HepG2 (cell line): ENCODE data around the gene NDOR1. TPM values are rescaled to one million over a fixed set of nuclear protein-coding genes. Genes with fewer than 3 reads are reported as not detected.

Experiments
- ATAC-seq: fragments of 200-7000 bp; cut with Tn5 transposase; 3 replicates; pipeline ENCODE4 v1.9.1; 2020; ENCODE audit warnings: mild to moderate bottlenecking, moderate library complexity
- BruUV-seq: library from RNA; stranded (reverse); fragments of 400-500 nt; replicated peaks from 2 replicates; lab custom pipeline; 2021; lab: Mats Ljungman, UMichigan
- CTCF ChIA-PET: fragments of 300-600 bp; formaldehyde crosslinking; extraction: SDS; loops from one replicate; lab custom pipeline; 2021; ENCODE audit warnings: low total read pairs, inconsistent platforms, low intra/inter-chr PET ratio; lab: Yijun Ruan, JAX
- POLR2A ChIA-PET: fragments of 350-600 bp; sonication (Branson Sonifier 250); formaldehyde crosslinking; loops from one replicate; lab custom pipeline; 2020; ENCODE audit warnings: antibody characterized with exemption, inconsistent platforms; lab: Yijun Ruan, JAX
- DNase-seq: peaks from one replicate; pipeline ENCODE4 v3.0.0-alpha.2; 2015; ENCODE audit warnings: low spot score
- FAIRE-seq: peaks from 3 replicates; lab custom pipeline; 2011; peaks lifted over from hg19 to GRCh38; lab: Jason Lieb, UNC
- H2AFZ ChIP-seq: one replicate; pipeline ENCODE4 v1.6.1; 2011; ENCODE audit warnings: low read length, inconsistent platforms
- H3K27ac ChIP-seq: fragments of 300-600 bp; 3 replicates; pipeline ENCODE4 v1.8.0; 2011; ENCODE audit warnings: mixed run types, mild to moderate bottlenecking, mixed read lengths, low read length, inconsistent platforms; ENCODE audit not compliant: insufficient read depth; ENCODE audit errors: extremely low read length
- H3K27me3 ChIP-seq, 2 experiments: fragments of 200-600 bp in 1 of 2; 2 replicates in 1 of 2; 3 replicates in 1 of 2; pipeline versions ENCODE4 v1.6.0 to v1.8.0; 2011; ENCODE audit warnings: low read length in 2 of 2, mild to moderate bottlenecking in 2 of 2, moderate library complexity in 2 of 2, inconsistent platforms in 1 of 2; ENCODE audit not compliant: insufficient read depth in 2 of 2, control insufficient read depth in 1 of 2
- H3K36me3 ChIP-seq, 2 experiments: fragments of 200-600 bp in 1 of 2; replicated peaks in 1 of 2; 2 replicates in 1 of 2; 3 replicates in 1 of 2; pipeline versions ENCODE4 v1.5.1 to v1.8.0; 2011; ENCODE audit warnings: low read length in 2 of 2, inconsistent platforms in 1 of 2; ENCODE audit not compliant: insufficient read depth in 2 of 2, control insufficient read depth in 1 of 2
- H3K4me1 ChIP-seq: 2 replicates; pipeline ENCODE4 v1.5.1; 2012; ENCODE audit warnings: low read length, inconsistent platforms; ENCODE audit not compliant: insufficient read depth
- H3K4me2 ChIP-seq: 2 replicates; pipeline ENCODE4 v1.6.0; 2011; ENCODE audit warnings: low read depth, low read length, inconsistent platforms
- H3K4me3 ChIP-seq, 3 experiments: fragments of 200-600 bp in 1 of 3; sonication (generic), shearing (Covaris generic) in 1 of 3; replicated peaks in 1 of 3; 2 replicates each; pipeline ENCODE4 v1.5.1; 2011 to 2016; ENCODE audit warnings: low read length in 3 of 3, inconsistent platforms in 2 of 3, low read depth in 2 of 3, mild to moderate bottlenecking in 2 of 3, control low read depth in 1 of 3, mixed read lengths in 1 of 3; ENCODE audit not compliant: insufficient read depth in 1 of 3
- H3K79me2 ChIP-seq: one replicate; pipeline ENCODE4 v1.6.1; 2011; ENCODE audit warnings: low read length, inconsistent platforms; ENCODE audit not compliant: insufficient read depth
- H3K9ac ChIP-seq: 2 replicates; pipeline ENCODE4 v1.6.0; 2011; ENCODE audit warnings: mild to moderate bottlenecking, low read depth, low read length, inconsistent platforms; ENCODE audit not compliant: insufficient read depth
- H3K9me3 ChIP-seq: 2 replicates; pipeline ENCODE4 v1.5.1; 2012; ENCODE audit warnings: mild to moderate bottlenecking, low read length
- H4K20me1 ChIP-seq: 2 replicates; pipeline ENCODE4 v1.6.0; 2011; ENCODE audit warnings: inconsistent platforms, mild to moderate bottlenecking, low read length, moderate library complexity; ENCODE audit not compliant: insufficient read depth
- AKAP8 ChIP-seq: sonication (generic); formaldehyde crosslinking; IDR thresholded peaks from 2 replicates; pipeline ENCODE4 v1.5.1; 2020; ENCODE audit warnings: mild to moderate bottlenecking, missing genetic modification reagents
- HNRNPK ChIP-seq: fragments of 200-400 bp; formaldehyde crosslinking; IDR thresholded peaks from 2 replicates; pipeline ENCODE4 v1.6.1; 2018; ENCODE audit warnings: low read length, low read depth, moderate library complexity, mild to moderate bottlenecking; ENCODE audit not compliant: poor library complexity, severe bottlenecking
- IKZF1 ChIP-seq: fragments of 450-650 bp; IDR thresholded peaks from 2 replicates; pipeline ENCODE4 v1.7.1; 2016
- KLF9 ChIP-seq: IDR thresholded peaks from 2 replicates; pipeline ENCODE4 v1.6.1; 2016; ENCODE audit warnings: low read depth
- STAG1 ChIP-seq: sonication (generic); formaldehyde crosslinking; IDR thresholded peaks from 2 replicates; pipeline ENCODE4 v1.4.0; 2020; ENCODE audit warnings: missing genetic modification reagents
- ZNF326 ChIP-seq: sonication (generic); formaldehyde crosslinking; IDR thresholded peaks from 2 replicates; pipeline ENCODE4 v1.4.0; 2020; ENCODE audit warnings: missing genetic modification reagents, borderline replicate concordance
- WGBS: methylation state at CpG from one replicate; pipeline ENCODE4 v1.1.6; 2017; ENCODE audit warnings: low lambda C conversion rate; 5-methylcytosine and 5-hydroxymethylcytosine counted together
- in situ Hi-C: cut with HindIII; loops from 2 replicates; pipeline ENCODE4 v1.10.0; 2017; ENCODE audit warnings: low pct_unique_long_range_greater_than_20kb; ENCODE audit not compliant: extremely low pct_ligation_motif_present
- intact Hi-C: fragments of 100-400 bp; cut with micrococcal nuclease; formaldehyde crosslinking; loops from one replicate; pipeline ENCODE4 v1.10.0; 2022; ENCODE audit not compliant: unreplicated experiment
- polyA plus RNA-seq, 8 experiments: library from polyadenylated mRNA; depleted of rRNA in 3 of 8; stranded (reverse) in 7 of 8; unstranded in 1 of 8; fragments of >200 nt; fragmentation: Illumina TruSeq in 4 of 8; extraction: Trizol in 4 of 8; gene quantifications; 2 replicates each; pipeline versions ENCODE4 v1.2.1 to v1.2.3, GENCODE V29; 2011 to 2016; ENCODE audit warnings: low read depth in 4 of 8, missing spikeins in 1 of 8, mixed read lengths in 1 of 8; ENCODE audit not compliant: insufficient read depth in 1 of 8
- total RNA-seq, 5 experiments: library from RNA; depleted of rRNA; stranded (reverse); fragments of >200 nt; fragmentation: Illumina TruSeq; extraction: Trizol; gene quantifications; 2 replicates each; pipeline ENCODE4 v1.2.3, GENCODE V29; 2016; ENCODE audit warnings: low read depth in 1 of 5
- TF ChIP-seq, protein P1 (sequence below), 2 experiments: fragments of 450-650 bp in 1 of 2; sonication (generic) in 1 of 2; formaldehyde crosslinking in 1 of 2; IDR thresholded peaks; 2 replicates each; pipeline versions ENCODE4 v1.6.1 to v1.8.0; 2016 to 2022; ENCODE audit warnings: antibody characterized with exemption in 1 of 2, mild to moderate bottlenecking in 1 of 2, missing genetic modification reagents in 1 of 2
- TF ChIP-seq, protein P2 (sequence below): sonication (generic); formaldehyde crosslinking; IDR thresholded peaks from 2 replicates; pipeline ENCODE4 v1.5.0; 2020; ENCODE audit warnings: mild to moderate bottlenecking, missing genetic modification reagents, moderate library complexity

The NDOR1 gene
- total and polyA plus RNA-seq, 2 of the 13 experiments (the other 11 are each of a cell fraction or from before 2014, with no cell fraction given): 3.6 to 8.7 TPM

DNA sequence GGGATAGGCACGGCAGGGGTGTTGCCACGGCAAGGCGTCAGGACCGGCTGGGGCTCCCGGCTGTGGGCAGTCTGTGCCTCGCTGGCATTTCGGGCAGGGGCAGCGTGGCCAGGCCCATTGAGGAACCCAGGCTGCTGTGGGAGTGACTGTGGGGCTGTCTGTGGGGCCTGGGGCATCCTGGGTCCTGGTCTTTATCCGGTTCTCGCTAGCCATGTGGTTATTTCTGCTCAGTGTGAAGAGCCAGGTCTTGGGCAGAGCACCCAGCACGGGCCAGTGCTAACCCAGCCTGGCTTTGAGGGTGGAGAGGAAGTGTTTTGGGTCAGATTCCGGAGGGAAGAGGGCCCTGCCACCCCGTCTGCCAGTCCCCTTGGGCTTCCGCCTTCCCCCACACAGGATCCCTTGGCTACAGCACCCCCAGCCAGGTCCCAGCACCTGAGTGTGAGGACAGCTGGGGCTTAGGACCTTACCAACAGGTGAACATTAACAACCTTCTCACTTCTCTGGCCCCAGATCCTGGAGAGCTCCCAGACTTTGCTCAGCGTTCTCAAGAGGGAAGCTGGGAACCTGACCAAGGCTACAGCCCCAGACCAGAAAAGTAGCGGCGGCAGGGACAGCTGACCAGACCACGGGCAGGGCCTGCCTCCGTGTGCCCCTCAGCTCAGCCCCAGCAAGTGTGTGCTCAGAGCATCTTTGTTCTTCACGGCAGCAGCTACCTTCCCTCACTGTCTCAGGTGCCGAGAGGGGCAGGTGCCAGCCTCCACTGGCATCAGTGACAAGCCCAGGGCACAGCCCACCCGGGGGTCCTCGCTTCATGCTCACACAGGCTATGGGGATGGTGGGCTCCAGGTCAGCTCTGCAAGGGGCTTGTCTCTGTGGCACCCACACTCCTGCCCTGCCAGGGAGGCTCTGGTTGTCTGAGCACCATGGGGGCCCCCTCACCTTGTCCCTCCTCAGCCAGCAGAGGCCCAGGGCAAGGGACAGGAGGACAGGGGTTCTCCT, 15.9 kb upstream of the NDOR1 start (continued):
- no peak for TF ChIP-seq ZNF326 (CRISPR knock-in tag)

DNA sequence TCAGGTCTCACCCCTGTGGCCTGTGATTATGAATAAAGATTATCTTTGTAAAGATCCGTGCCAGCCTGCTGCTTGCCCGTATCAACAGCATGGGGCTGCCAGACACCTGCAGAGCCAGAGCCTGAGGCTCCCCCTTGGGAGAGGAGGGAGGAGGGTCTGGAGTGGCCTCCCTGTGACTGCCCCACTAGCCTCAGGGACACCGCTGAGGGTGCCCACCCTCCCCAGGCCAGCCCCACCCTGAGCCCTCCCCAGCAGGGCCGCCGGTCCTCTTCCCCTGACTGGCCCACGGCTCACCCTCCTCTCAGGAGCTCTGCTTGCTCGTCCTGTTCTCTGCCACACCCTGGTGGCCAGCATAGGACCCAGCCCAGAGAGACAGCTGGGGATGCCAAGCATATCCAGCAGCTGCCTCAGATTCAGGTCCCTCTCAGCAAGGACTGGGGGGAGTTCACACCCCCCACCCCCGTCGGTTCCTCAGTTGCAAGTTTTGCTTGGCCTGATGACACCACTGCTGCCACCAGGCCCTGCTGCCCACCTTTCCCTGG, 15.1 kb upstream of the NDOR1 start:
- H3K9ac ChIP-seq: no peak overlapping the region
- FAIRE-seq (no peak), DNase-seq (no peak), ATAC-seq (peak; percentile 33)
- peaks cover 37% of the 10 kb centered on the region for H3K79me2 ChIP-seq
- no TSS peak for BruUV-seq
- intact Hi-C loops: no loop called here
- peaks cover 38% of the 10 kb centered on the region for H3K4me1 ChIP-seq
- H3K36me3 ChIP-seq: peaks cover 13 to 20% of the 10 kb centered on the region in 2 experiments; a peak in 3 of 5 replicates
- ChIA-PET POLR2A (interaction anchor here (0.6 to 3.8 kb wide), 9 partner anchors 8 to 50 kb away, joined by 3 to 52 read pairs (median 11); partner anchors contain the start of genes RNF208, TPRN and TUBB4B), CTCF (interaction anchor here (0.9 to 2.6 kb wide), 3 partner anchors 37 to 45 kb away, joined by 3 to 19 read pairs (median 16); partner anchors contain the start of gene RNF224)
- in situ Hi-C loops: no loop called here
- H3K27ac ChIP-seq: no peak overlapping the region
- TF ChIP-seq, protein P1, sequence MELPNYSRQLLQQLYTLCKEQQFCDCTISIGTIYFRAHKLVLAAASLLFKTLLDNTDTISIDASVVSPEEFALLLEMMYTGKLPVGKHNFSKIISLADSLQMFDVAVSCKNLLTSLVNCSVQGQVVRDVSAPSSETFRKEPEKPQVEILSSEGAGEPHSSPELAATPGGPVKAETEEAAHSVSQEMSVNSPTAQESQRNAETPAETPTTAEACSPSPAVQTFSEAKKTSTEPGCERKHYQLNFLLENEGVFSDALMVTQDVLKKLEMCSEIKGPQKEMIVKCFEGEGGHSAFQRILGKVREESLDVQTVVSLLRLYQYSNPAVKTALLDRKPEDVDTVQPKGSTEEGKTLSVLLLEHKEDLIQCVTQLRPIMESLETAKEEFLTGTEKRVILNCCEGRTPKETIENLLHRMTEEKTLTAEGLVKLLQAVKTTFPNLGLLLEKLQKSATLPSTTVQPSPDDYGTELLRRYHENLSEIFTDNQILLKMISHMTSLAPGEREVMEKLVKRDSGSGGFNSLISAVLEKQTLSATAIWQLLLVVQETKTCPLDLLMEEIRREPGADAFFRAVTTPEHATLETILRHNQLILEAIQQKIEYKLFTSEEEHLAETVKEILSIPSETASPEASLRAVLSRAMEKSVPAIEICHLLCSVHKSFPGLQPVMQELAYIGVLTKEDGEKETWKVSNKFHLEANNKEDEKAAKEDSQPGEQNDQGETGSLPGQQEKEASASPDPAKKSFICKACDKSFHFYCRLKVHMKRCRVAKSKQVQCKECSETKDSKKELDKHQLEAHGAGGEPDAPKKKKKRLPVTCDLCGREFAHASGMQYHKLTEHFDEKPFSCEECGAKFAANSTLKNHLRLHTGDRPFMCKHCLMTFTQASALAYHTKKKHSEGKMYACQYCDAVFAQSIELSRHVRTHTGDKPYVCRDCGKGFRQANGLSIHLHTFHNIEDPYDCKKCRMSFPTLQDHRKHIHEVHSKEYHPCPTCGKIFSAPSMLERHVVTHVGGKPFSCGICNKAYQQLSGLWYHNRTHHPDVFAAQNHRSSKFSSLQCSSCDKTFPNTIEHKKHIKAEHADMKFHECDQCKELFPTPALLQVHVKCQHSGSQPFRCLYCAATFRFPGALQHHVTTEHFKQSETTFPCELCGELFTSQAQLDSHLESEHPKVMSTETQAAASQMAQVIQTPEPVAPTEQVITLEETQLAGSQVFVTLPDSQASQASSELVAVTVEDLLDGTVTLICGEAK (IDR thresholded peaks at IDR 0.05): no peak
- TF ChIP-seq, protein P1 (CRISPR knock-in tag; IDR thresholded peaks at IDR 0.05): no peak
- TF ChIP-seq AKAP8 (0 out of 2 replicates have a peak, but pooled peaks have one; percentile 69), IKZF1 (no peak), HNRNPK (no peak), STAG1 (CRISPR knock-in tag) (peak; percentile 34), KLF9 (CRISPR knock-in tag) (no peak)
- TF ChIP-seq, protein P2, sequence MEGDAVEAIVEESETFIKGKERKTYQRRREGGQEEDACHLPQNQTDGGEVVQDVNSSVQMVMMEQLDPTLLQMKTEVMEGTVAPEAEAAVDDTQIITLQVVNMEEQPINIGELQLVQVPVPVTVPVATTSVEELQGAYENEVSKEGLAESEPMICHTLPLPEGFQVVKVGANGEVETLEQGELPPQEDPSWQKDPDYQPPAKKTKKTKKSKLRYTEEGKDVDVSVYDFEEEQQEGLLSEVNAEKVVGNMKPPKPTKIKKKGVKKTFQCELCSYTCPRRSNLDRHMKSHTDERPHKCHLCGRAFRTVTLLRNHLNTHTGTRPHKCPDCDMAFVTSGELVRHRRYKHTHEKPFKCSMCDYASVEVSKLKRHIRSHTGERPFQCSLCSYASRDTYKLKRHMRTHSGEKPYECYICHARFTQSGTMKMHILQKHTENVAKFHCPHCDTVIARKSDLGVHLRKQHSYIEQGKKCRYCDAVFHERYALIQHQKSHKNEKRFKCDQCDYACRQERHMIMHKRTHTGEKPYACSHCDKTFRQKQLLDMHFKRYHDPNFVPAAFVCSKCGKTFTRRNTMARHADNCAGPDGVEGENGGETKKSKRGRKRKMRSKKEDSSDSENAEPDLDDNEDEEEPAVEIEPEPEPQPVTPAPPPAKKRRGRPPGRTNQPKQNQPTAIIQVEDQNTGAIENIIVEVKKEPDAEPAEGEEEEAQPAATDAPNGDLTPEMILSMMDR (CRISPR knock-in tag): peak; percentile 34
- no peaks in the 10 kb centered on the region for H3K9me3 ChIP-seq
- 92% methylated on average over 4 of the region's 9 CpGs for WGBS
- no peaks in the 10 kb centered on the region for H3K27me3 ChIP-seq
- peak overlapping the region; percentile 94; the same call in 1 of the 2 replicates for H3K4me2 ChIP-seq
- H2AFZ ChIP-seq: no peak overlapping the region
- no peak overlapping the region for H3K4me3 ChIP-seq
- H4K20me1 ChIP-seq: no peaks in the 10 kb centered on the region
